ENCODE measurements around the gene PRKCQ. TPM values are rescaled to one million over a fixed set of nuclear protein-coding genes. Genes with fewer than 3 reads are reported as not detected.

PRKCQ gene
- total and polyA plus RNA-seq, 2 of the 8 experiments (the other 6 are each of a cell fraction or from before 2014, with no cell fraction given): 9.1 to 22.6 TPM

- Histone ChIP-seq H2AFZ (ENCODE audit: low read length) (no peak overlapping the region), H2BK5ac (ENCODE audit: low read depth, low read length) (no peak overlapping the region), H4K91ac (replicated peaks; ENCODE audit: insufficient read length, low read length) (no peak overlapping the region), H4K8ac (ENCODE audit: extremely low read depth, insufficient read depth, low read length) (no peak overlapping the region), H2AK5ac (ENCODE audit: low read depth, low read length) (no peak overlapping the region), H3K23ac (ENCODE audit: insufficient read length) (no peak overlapping the region), H3K56ac (replicated peaks; ENCODE audit: insufficient read length, low read depth, low read length) (no peak overlapping the region), H3K9me3 (ENCODE audit: insufficient read depth in 2 of 2, low read depth in 1 of 2, low read length in 1 of 2) (peaks cover 3 to 4% of the 10 kb centered on the region in 2 experiments; a peak in 1 of 4 replicates), H2BK20ac (ENCODE audit: low read length) (no peak overlapping the region), H4K5ac (ENCODE audit: insufficient read length, low read depth, low read length) (no peak overlapping the region), H3K23me2 (ENCODE audit: low read depth, low read length) (no peaks in the 10 kb centered on the region), H3K14ac (ENCODE audit: insufficient read length) (no peak overlapping the region), H3K27ac (ENCODE audit: low read depth, low read length) (no peak overlapping the region), H4K20me1 (replicated peaks in 1 of 2; ENCODE audit: control insufficient read depth in 1 of 2, insufficient read depth in 2 of 2, low read length in 2 of 2) (no peaks in the 10 kb centered on the region), H2BK120ac (replicated peaks; ENCODE audit: low read depth, low read length) (no peak overlapping the region), H3K4me1 (replicated peaks in 1 of 4; ENCODE audit: control insufficient read depth in 3 of 4, insufficient read depth in 4 of 4, low read length in 3 of 4) (peaks cover 0 to under 1% (median 0%) of the 10 kb centered on the region in 4 experiments; a peak in 1 of 7 replicates), H3K4me2 (ENCODE audit: insufficient read depth in 1 of 2, low read depth in 2 of 2, low read length in 2 of 2) (no peak overlapping the region), H3K4ac (replicated peaks; ENCODE audit: insufficient read length, low read depth, low read length) (no peak overlapping the region), H3K27me3 (replicated peaks in 1 of 4; ENCODE audit: control insufficient read depth in 3 of 4, extremely low read depth in 1 of 4, insufficient read depth in 3 of 4, low read length in 3 of 4) (no peaks in the 10 kb centered on the region), H3K18ac (ENCODE audit: extremely low read depth, low read length) (no peak overlapping the region), H3K79me1 (ENCODE audit: low read depth, low read length) (no peaks in the 10 kb centered on the region), H2BK12ac (ENCODE audit: low read depth, low read length) (no peak overlapping the region), H2BK15ac (ENCODE audit: low read length) (no peak overlapping the region), H3K4me3 (ENCODE audit: extremely low read depth in 1 of 4, insufficient read depth in 2 of 4, low read depth in 3 of 4, low read length in 4 of 4) (no peak overlapping the region), H3K36me3 (ENCODE audit: control insufficient read depth in 2 of 4, insufficient read depth in 4 of 4, low read length in 3 of 4) (peaks cover 0 to 16% (median 5%) of the 10 kb centered on the region in 4 experiments; a peak in 3 of 8 replicates), H3K9ac (replicated peaks in 1 of 4; ENCODE audit: extremely low read depth in 1 of 4, low read depth in 3 of 4, low read length in 3 of 4) (no peak overlapping the region), H3K79me2 (ENCODE audit: control insufficient read depth in 1 of 2, insufficient read depth in 2 of 2, low read length in 2 of 2) (no peaks in the 10 kb centered on the region; a peak in 1 of 4 replicates)
- ChIA-PET CTCF (ENCODE audit: partially characterized antibody) (no interaction called here), POLR2A (ENCODE audit: partially characterized antibody) (no interaction called here)
- DNase-seq (ENCODE audit: low read depth in 1 of 2, low spot score in 2 of 2) (no peak), FAIRE-seq (no peak)
- 90% methylated on average over 6 of the region's 6 CpGs; no CpG with 5 or more reads in 1 of the 2 experiments for WGBS, 2 experiments (ENCODE audit: extremely low coverage in 1 of 2, insufficient coverage in 1 of 2, insufficient read length in 1 of 2, insufficient replicate concordance in 2 of 2, low coverage in 1 of 2, low lambda C conversion rate in 2 of 2, missing lambda C conversion rate in 1 of 2)
- no peak for TF ChIP-seq SP1 (IDR thresholded peaks at IDR 0.05; ENCODE audit: low read depth, low read length)
- no peak for TF ChIP-seq RXRA (IDR thresholded peaks at IDR 0.05; ENCODE audit: insufficient read depth, low read depth, low read length)
- no peak for TF ChIP-seq MAFK (IDR thresholded peaks at IDR 0.05; ENCODE audit: low read depth, low read length)
- no peak for TF ChIP-seq RBBP5 (IDR thresholded peaks at IDR 0.05; ENCODE audit: borderline replicate concordance, low read depth, low read length)
- no peak for TF ChIP-seq TEAD4 (IDR thresholded peaks at IDR 0.05; ENCODE audit: low read depth, low read length)
These were observed 68.7 kb downstream of the PRKCQ start for GRCh38 chr10:6511347-6511746.
